Upper lobe of left lung (tissue), 4 donors: ENCODE measurements around the gene SYP.

Experiments used
- CTCF ChIP-seq, 6 experiments: fragments of 450-650 bp in 4 of 6; fragments of 200-600 bp in 2 of 6; sonication (generic) in 2 of 6; IDR thresholded peaks; one replicate each; pipeline ENCODE4 v1.5.1; 2016 to 2019; ENCODE audit warnings: antibody characterized with exemption in 6 of 6
- EP300 ChIP-seq, 4 donors: sonication (generic); formaldehyde crosslinking; IDR thresholded peaks; one replicate each; pipeline ENCODE4 v1.5.1; 2017; ENCODE audit warnings: antibody characterized with exemption in 4 of 4, control low read depth in 2 of 4

GRCh38 chrX:49157194-49157593 lies 42.8 kb downstream of the SYP start:
- no peak for TF ChIP-seq CTCF (IDR thresholded peaks at IDR 0.05)
- no peak for TF ChIP-seq EP300 (IDR thresholded peaks at IDR 0.05)
